ENCODE results near the gene HNRNPA3.
A peak's percentile ranks its signal among the peaks of the same experiment; 100 is the strongest.
"Not testable (repeated sequence)": the region's sequence is repeated elsewhere in the genome, so short reads cannot be mapped to it uniquely, and the experiment has no call there.

Gene HNRNPA3

GRCh38 chr2:177212106-177212890 lies at the start of gene HNRNPA3:
TSS of gene HNRNPA3 (plus strand) at chr2:177212794. CDS start at chr2:177212800, 6 bp downstream.
- peak; percentile 99 for DNase-seq

- DNase-seq: no peak
Observed at GRCh38 chr2:177164131-177164530, 48.5 kb upstream of the HNRNPA3 start.

GRCh38 chr2:177164584-177165052 lies 48.0 kb upstream of the HNRNPA3 start:
- DNase-seq: peak; percentile 76

- no peak for DNase-seq
Observed at GRCh38 chr2:177165061-177165583, 47.5 kb upstream of the HNRNPA3 start.

- no peak for DNase-seq
Observed at GRCh38 chr2:177165721-177166711, 46.6 kb upstream of the HNRNPA3 start.

GRCh38 chr2:177169810-177170514 lies 42.6 kb upstream of the HNRNPA3 start:
- DNase-seq: no peak

- DNase-seq: peak; percentile 6
Observed at GRCh38 chr2:177171418-177171865, 41.2 kb upstream of the HNRNPA3 start.

GRCh38 chr2:177172034-177172880 lies 40.3 kb upstream of the HNRNPA3 start:
- no peak for DNase-seq

- no peak for DNase-seq
Observed at GRCh38 chr2:177174486-177174885, 38.1 kb upstream of the HNRNPA3 start.

- DNase-seq: no peak
Observed at GRCh38 chr2:177175917-177176668, 36.5 kb upstream of the HNRNPA3 start.

- DNase-seq: no peak
Observed at GRCh38 chr2:177178797-177179196, 33.8 kb upstream of the HNRNPA3 start.

GRCh38 chr2:177179227-177179626 lies 33.4 kb upstream of the HNRNPA3 start:
- DNase-seq: no peak

GRCh38 chr2:177179671-177180070 lies 32.9 kb upstream of the HNRNPA3 start:
- DNase-seq: not testable (repeated sequence)

- DNase-seq: no peak
Observed at GRCh38 chr2:177180269-177181000, 32.2 kb upstream of the HNRNPA3 start.

- DNase-seq: no peak
Observed at GRCh38 chr2:177183860-177184259, 28.7 kb upstream of the HNRNPA3 start.

GRCh38 chr2:177184606-177185005 lies 28.0 kb upstream of the HNRNPA3 start:
- DNase-seq: no peak

- not testable (repeated sequence) for DNase-seq
Observed at GRCh38 chr2:177186038-177186437, 26.6 kb upstream of the HNRNPA3 start.

- DNase-seq: no peak
Observed at GRCh38 chr2:177187631-177188312, 24.8 kb upstream of the HNRNPA3 start.

All from CD4-positive, alpha-beta T cell treated with Interleukin-4 for 4 hours (primary cell).